Central memory CD8-positive, alpha-beta T cell (primary cell): ENCODE measurements around the gene ENTREP1.
"Not testable (repeated sequence)": the region's sequence is repeated elsewhere in the genome, so short reads cannot be mapped to it uniquely, and the experiment has no call there.

Experiments used
- ATAC-seq: fragments of 150-1000 bp; cut with Tn5 transposase; replicated peaks from 2 replicates; pipeline ENCODE4 v1.10.0; 2022; ENCODE audit warnings: mild to moderate bottlenecking, moderate FRiP score, moderate number of reproducible peaks; ENCODE audit not compliant: poor library complexity, severe bottlenecking; ENCODE audit errors: extremely low read depth
- DNase-seq, 2 donors: peaks; one replicate each; pipeline ENCODE4 v3.0.0; 2021; ENCODE audit warnings: low spot score in 2 of 2
- H3K27ac Mint-ChIP-seq: one replicate; pipeline ENCODE4 v1.8.0; 2022; ENCODE audit warnings: low read depth, mild to moderate bottlenecking, moderate library complexity, mixed read lengths
- H3K27me3 Mint-ChIP-seq: one replicate; pipeline ENCODE4 v1.8.0; 2022; ENCODE audit warnings: mixed read lengths
- H3K36me3 Mint-ChIP-seq: one replicate; pipeline ENCODE4 v1.8.0; 2022; ENCODE audit warnings: mild to moderate bottlenecking, moderate library complexity, mixed read lengths; ENCODE audit not compliant: insufficient read depth
- H3K4me1 Mint-ChIP-seq: one replicate; pipeline ENCODE4 v1.8.0; 2022; ENCODE audit warnings: mixed read lengths
- H3K4me3 Mint-ChIP-seq: one replicate; pipeline ENCODE4 v1.8.0; 2022; ENCODE audit warnings: mild to moderate bottlenecking, moderate library complexity, mixed read lengths
- H3K9me3 Mint-ChIP-seq: one replicate; pipeline ENCODE4 v1.8.0; 2022; ENCODE audit warnings: mixed read lengths

The ENTREP1 gene

DNA sequence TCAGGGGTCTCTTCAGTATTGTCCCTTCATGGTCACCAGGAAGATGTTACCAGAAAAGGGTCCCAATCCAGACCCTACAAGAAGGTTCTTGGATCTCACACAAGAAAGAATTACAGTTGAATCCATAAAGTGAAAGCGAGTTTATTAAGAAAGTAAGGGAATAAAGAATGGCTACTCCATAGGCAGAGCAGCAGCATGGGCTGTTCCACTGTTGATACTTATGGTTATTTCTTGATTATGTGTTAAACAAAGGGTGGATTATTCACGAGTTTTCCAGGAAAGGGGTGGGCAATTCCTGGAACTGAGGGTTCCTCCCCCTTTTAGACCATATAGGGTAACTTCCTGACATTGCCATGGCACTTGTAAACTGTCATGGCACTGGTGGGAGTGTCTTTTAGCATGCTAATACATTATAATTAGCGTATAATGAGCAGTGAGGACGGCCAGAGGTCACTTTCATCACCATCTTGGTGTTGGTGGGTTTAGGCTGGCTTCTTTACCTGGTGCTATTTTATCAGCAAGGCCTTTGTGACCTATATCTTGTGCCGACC lies 18.0 kb upstream of the ENTREP1 start:
- not testable (repeated sequence) for ATAC-seq, H3K36me3 Mint-ChIP-seq, H3K27ac Mint-ChIP-seq, H3K4me1 Mint-ChIP-seq, H3K9me3 Mint-ChIP-seq, DNase-seq, H3K4me3 Mint-ChIP-seq
- H3K27me3 Mint-ChIP-seq: peaks cover 20% of the 10 kb centered on the region

DNA sequence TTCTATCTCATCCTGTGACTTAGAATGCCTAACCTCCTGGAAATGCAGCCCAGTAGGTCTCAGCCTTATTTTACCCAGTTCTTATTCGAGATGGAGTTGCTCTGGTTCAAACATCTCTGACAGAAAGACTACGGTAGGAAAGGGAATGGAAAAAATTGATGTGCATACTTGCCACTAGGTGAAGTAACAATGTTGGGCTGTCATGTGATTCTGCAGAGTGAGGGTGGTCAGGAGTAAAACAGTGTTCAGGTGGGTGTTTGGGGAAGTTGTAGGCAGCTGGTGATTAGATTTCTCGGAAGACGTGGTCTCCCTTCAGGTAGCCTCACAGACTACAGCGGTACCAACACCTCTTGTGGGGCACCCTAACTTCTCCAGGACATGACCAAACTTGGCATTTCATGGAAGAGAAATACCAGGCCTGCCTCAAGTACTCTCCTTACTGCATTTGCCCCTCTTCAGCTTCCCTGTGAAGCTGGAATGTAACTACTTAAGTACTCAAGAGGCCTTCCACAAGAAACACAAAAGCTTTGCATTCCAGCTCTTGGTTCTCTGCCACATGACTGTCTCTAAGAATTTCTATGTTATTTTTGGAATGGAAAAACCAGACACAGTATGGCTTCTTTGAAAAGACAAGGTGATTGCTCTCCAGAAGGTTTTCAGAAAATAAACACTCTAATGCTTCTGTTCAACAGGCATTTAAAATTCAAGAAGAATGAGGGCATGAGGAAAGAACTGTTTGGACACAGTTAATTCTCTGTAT lies 17.4 kb upstream of the ENTREP1 start:
- Mint-ChIP-seq H3K27me3 (peaks cover 20% of the 10 kb centered on the region), H3K4me1 (no peaks in the 10 kb centered on the region), H3K27ac (no peak overlapping the region), H3K36me3 (no peaks in the 10 kb centered on the region), H3K4me3 (no peak overlapping the region), H3K9me3 (peaks cover 5% of the 10 kb centered on the region)
- DNase-seq: no peak
- ATAC-seq: no peak

DNA sequence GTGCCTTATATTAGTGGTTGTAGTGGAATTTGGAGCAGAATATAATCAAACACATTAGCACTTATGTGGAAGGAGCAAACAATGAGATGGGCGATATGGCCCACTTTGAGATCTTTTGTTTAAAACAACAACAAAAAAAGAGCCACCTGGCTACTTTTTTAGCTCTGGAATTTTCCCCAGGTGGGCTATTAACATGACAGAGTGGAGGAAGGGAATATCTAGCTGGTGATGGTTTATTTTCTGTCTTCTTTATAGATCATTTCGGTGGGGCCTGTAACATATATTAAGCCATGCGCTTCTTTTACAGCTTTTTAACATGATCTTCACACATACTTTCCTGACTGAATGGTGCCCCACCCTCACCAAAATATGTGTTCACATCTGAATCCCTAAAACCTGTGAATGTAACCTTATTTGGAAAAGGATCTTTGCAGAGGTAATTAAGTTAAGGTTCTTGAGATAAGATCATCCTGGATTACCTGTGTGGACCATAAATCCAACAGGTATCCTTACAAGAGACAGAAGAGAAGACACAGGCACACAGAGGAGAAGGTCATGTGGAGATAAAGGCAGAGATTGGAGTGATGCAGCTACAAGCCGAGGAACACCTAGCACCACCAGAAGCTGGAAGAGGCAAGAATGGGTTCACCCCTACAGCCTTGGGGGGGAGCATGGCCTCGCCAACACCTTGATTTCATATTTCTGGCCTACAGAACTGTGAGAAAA lies 16.6 kb upstream of the ENTREP1 start:
- no peak overlapping the region for H3K27ac Mint-ChIP-seq
- H3K4me3 Mint-ChIP-seq: no peak overlapping the region
- DNase-seq (no peak), ATAC-seq (no peak)
- no peaks in the 10 kb centered on the region for H3K36me3 Mint-ChIP-seq
- H3K4me1 Mint-ChIP-seq: no peaks in the 10 kb centered on the region
- H3K27me3 Mint-ChIP-seq: peaks cover 20% of the 10 kb centered on the region
- H3K9me3 Mint-ChIP-seq: peaks cover 6% of the 10 kb centered on the region

DNA sequence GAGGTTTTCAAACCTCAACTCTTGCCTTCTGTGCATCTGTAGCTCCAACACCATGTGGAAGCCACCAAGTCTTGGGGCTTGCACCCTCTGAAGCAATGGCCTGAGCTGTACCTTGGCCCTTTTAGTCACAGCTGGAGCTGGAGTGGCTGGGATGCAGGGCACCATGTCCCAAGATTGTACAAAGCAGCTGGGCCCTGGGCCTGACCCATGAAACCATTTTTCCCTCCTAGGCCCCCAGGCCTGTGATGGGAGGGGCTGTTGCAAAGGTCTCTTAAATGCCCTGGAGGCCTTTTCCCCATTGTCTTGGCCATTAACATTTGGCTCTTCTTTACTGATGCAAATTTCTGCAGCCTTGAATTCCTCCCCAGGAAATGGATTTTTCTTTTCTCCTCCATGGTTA lies 11.8 kb upstream of the ENTREP1 start:
- H3K4me1 Mint-ChIP-seq: no peaks in the 10 kb centered on the region
- H3K4me3 Mint-ChIP-seq: no peak overlapping the region
- ATAC-seq (no peak), DNase-seq (no peak)
- no peak overlapping the region for H3K27ac Mint-ChIP-seq
- peaks cover 30% of the 10 kb centered on the region for H3K27me3 Mint-ChIP-seq
- no peaks in the 10 kb centered on the region for H3K36me3 Mint-ChIP-seq
- H3K9me3 Mint-ChIP-seq: peaks cover 13% of the 10 kb centered on the region

DNA sequence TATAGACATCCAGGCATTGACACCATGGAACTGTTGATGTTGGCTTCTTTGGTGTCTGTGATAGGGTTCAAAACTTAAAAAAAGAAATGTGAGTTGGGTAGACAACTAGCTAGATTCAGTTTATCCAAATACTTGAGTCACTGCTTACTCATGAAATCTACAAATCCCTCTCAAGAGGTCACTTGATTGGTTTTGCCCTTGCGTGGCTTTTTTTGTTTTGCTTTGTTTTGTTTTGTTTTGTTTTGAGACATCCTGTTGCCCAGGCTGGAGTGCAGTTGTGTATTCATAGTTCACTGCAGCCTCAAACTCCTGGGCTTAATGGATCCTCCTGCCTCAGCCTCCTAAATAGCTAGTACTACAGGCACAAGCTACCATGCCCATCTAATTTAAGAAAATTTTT lies 10.5 kb upstream of the ENTREP1 start:
- ATAC-seq (no peak), DNase-seq (no peak)
- Mint-ChIP-seq H3K9me3 (peaks cover 13% of the 10 kb centered on the region), H3K36me3 (no peaks in the 10 kb centered on the region), H3K4me1 (no peaks in the 10 kb centered on the region), H3K27ac (no peak overlapping the region), H3K4me3 (no peak overlapping the region), H3K27me3 (peaks cover 36% of the 10 kb centered on the region)

DNA sequence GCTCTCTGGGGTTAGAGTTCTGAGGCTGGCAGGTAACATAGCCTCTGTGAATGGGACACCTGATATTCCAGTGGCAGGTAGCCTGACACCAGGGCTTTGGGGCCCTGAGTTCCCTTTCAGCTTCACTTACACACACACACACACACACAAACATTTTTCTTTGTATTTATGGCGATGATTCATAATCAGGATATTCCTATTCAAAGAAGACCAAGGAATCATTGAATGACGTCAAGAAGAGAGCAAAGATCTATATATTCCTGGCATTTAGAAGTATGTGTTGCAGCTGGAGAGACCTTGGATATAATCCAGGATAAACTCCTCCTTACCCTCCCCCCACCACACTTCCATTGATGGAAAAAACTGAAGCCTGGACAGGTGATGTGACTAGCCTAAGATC lies 7.9 kb upstream of the ENTREP1 start:
- Mint-ChIP-seq H3K4me1 (no peaks in the 10 kb centered on the region), H3K4me3 (no peak overlapping the region), H3K27ac (no peak overlapping the region), H3K27me3 (peaks cover 54% of the 10 kb centered on the region), H3K9me3 (peaks cover 10% of the 10 kb centered on the region), H3K36me3 (no peaks in the 10 kb centered on the region)
- ATAC-seq: no peak
- DNase-seq: no peak

DNA sequence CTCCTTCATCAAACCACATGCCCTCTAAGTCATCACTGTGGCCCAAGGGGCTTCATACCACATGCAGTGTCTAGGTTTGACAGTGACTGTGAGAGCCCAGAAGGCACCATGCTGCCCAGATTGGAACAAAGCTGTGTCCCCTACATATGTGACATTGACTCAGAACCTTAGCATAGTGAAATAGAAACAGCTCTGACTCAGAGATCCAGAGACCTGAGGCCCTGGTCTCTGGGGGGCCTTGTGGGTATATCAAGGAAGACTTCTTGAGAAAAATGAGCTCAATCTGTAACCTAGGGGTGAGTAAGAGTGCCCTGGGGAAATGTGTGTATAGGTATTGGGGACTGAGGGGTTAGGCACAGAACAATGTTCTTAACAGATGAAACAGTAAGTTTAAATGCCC lies 7.1 kb upstream of the ENTREP1 start:
- Mint-ChIP-seq H3K27ac (no peak overlapping the region), H3K27me3 (peaks cover 58% of the 10 kb centered on the region), H3K4me3 (no peak overlapping the region), H3K9me3 (peaks cover 8% of the 10 kb centered on the region), H3K36me3 (no peaks in the 10 kb centered on the region), H3K4me1 (no peaks in the 10 kb centered on the region)
- DNase-seq (no peak), ATAC-seq (no peak)

DNA sequence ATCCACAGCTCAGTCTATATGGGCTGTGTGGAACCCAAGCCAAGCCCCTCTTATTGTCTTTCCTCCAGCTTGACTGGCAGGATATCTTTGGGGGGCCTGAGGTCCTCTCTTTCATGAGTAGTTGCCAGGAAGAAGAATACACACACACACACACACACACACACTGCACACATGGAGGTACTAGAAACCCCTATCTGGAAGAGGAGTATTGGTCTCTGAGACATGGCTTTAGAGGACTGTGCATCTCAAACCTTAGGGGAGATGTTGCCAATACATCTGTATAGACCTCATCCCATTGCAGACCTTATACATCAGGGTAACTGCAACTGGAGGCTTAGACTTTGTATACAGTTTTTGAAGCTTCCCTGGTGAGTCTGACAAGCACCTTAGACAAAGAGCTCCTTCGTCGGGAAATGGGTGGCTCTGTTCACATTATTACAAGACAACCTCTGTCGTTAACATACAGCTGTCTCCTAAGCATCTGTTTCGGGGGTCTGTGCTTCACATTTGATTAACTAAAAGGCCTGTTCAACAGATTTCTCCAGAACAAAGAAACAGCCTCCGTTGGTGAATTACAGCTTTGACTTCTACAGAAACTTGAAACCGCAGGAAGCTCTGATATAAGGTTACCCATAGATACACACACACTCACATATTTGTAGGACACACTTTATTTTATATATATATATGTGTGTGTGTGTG lies 5.5 kb upstream of the ENTREP1 start:
- Mint-ChIP-seq H3K9me3 (no peaks in the 10 kb centered on the region), H3K27me3 (peaks cover 69% of the 10 kb centered on the region), H3K36me3 (no peaks in the 10 kb centered on the region), H3K4me3 (no peak overlapping the region), H3K4me1 (no peaks in the 10 kb centered on the region), H3K27ac (no peak overlapping the region)
- ATAC-seq: no peak
- no peak for DNase-seq

DNA sequence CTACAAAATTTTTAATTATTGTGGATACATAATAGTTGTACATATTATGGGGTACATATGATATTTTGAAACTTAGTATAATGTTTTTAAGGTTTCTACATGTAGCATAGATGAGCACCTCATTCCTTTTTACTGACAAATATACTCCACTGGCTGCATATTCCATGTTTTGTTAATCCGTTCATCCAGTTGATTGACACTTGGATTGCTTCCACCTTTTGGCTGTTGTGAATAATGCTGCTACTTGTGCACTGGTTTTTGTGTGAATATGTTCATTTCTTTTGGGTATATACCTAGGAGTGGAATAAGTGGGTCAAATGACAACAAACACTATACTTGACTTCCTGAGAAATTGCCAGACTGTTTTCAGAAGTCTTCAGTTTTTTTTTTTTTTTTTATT lies 2.8 kb upstream of the ENTREP1 start:
- Mint-ChIP-seq H3K4me1 (no peaks in the 10 kb centered on the region), H3K36me3 (no peaks in the 10 kb centered on the region), H3K9me3 (no peaks in the 10 kb centered on the region), H3K27me3 (peaks cover 71% of the 10 kb centered on the region), H3K4me3 (no peak overlapping the region), H3K27ac (no peak overlapping the region)
- ATAC-seq: no peak
- no peak for DNase-seq

DNA sequence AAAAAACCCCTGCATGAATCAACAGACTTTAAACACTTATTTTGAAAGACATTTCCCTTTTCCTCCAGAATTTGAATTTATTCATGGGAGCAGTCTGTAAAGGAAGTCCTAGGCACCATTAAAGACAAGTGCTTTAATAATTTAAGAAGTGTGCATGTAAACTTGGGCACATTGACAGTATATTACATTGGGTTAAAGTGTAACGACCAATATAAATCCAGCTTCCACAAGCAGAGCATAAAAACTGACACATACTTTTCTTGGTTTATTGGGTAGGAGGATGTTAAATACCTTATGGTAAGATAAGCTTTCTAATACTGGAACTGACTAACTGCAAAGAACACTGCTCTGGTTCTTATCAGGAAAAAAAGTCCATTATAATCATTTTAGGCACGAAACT lies 1.2 kb upstream of the ENTREP1 start:
- no peak for DNase-seq
- no peaks in the 10 kb centered on the region for H3K36me3 Mint-ChIP-seq
- no peak overlapping the region for H3K27ac Mint-ChIP-seq
- no peak overlapping the region for H3K4me3 Mint-ChIP-seq
- no peaks in the 10 kb centered on the region for H3K9me3 Mint-ChIP-seq
- no peaks in the 10 kb centered on the region for H3K4me1 Mint-ChIP-seq
- ATAC-seq: no peak
- H3K27me3 Mint-ChIP-seq: peaks cover 67% of the 10 kb centered on the region

DNA sequence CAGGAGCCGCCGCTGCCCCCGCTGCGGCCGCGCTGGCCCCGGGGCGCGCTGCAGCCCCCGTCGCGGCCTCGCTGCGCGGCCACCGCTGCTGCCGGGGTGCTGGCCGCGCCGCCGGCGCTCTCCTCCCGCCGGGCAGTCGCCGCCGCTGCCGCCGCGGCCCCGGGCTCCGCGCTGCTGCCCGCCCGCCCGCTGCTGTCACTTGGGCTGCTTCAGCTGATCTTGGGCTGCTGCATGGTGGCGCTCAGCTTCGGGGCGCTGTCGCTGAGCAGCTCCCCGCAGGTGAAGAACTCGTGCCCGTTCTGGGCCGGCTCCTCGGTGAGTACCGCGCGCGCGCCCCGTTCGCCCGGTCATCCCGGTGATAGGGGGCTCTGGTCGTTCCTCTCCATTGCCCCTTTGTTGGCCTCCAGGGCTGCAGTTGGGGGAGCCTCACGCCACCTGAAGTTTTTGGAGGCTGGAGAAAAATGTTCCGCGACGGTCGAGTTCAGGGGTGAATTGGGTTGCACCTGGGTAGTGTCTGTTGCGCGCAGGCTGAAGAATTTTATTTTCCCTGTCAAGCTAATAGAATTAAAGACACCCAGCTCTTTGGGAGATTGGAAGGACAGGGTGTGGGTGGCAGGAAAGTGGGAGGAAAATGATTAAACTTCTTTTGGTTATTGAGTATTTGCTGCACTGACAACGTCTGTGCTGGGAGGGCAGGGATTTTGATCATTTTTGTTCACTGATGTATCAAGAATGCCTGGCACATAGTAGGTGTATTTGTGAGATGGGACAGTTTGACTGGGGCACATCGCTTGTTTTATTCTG lies 596 bp downstream of the ENTREP1 start:
- DNase-seq: no peak
- no peaks in the 10 kb centered on the region for H3K36me3 Mint-ChIP-seq
- H3K27ac Mint-ChIP-seq: no peak overlapping the region
- H3K4me3 Mint-ChIP-seq: no peak overlapping the region
- H3K4me1 Mint-ChIP-seq: no peaks in the 10 kb centered on the region
- H3K9me3 Mint-ChIP-seq: no peaks in the 10 kb centered on the region
- peaks cover 60% of the 10 kb centered on the region for H3K27me3 Mint-ChIP-seq
- no peak for ATAC-seq

DNA sequence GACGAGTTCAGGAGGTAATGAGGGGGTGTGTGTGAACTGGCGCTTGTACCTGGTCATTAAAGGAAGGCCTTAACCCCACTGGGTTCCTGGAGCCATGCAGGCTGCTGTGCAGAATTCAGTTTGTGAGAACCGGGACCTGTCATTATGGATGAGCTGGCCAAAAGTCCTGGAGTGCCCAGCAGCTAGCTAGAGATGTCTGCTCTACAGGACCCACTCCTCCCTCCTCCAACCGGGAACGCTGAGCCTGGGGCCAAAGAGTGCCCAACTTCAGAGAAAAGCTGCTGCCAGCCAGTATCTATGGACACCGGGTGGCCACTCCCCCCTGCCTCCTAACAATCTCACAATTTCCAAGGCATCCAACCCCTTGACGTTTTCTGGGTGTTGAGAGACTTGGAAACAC lies 1.2 kb downstream of the ENTREP1 start:
- H3K4me1 Mint-ChIP-seq: no peaks in the 10 kb centered on the region
- no peak overlapping the region for H3K4me3 Mint-ChIP-seq
- no peaks in the 10 kb centered on the region for H3K36me3 Mint-ChIP-seq
- no peak overlapping the region for H3K27ac Mint-ChIP-seq
- no peak for DNase-seq
- peaks cover 60% of the 10 kb centered on the region for H3K27me3 Mint-ChIP-seq
- no peak for ATAC-seq
- no peaks in the 10 kb centered on the region for H3K9me3 Mint-ChIP-seq
